Transverse colon (tissue), 4 donors: Measurements from ENCODE around the gene CRTC3. TPM values are rescaled to one million over a fixed set of nuclear protein-coding genes. Genes with fewer than 3 reads are reported as not detected.
A peak's percentile ranks its signal among the peaks of the same experiment; 100 is the strongest.
"Not testable (repeated sequence)": the region's sequence is repeated elsewhere in the genome, so short reads cannot be mapped to it uniquely, and the experiment has no call there.

Experiments used
- DNase-seq: peaks from one replicate; pipeline ENCODE4 v3.0.0-alpha.2; 2019
- H3K27ac ChIP-seq, 4 donors: fragments of 200-600 bp; sonication (generic); 2 replicates each; pipeline ENCODE4 v1.5.1; 2016 to 2018; ENCODE audit warnings: inconsistent platforms in 4 of 4
- H3K27me3 ChIP-seq: fragments of 200-600 bp; sonication (generic); 2 replicates; pipeline ENCODE4 v1.5.1; 2017; ENCODE audit warnings: inconsistent platforms
- H3K36me3 ChIP-seq, 4 donors: fragments of 200-600 bp; sonication (generic); 2 replicates each; pipeline ENCODE4 v1.5.1; 2017 to 2019; ENCODE audit warnings: inconsistent platforms in 4 of 4
- H3K4me1 ChIP-seq, 4 donors: fragments of 200-600 bp; sonication (generic); 2 replicates each; pipeline ENCODE4 v1.5.1; 2017 to 2020; ENCODE audit warnings: inconsistent platforms in 4 of 4
- H3K4me3 ChIP-seq, 4 donors: fragments of 200-600 bp; sonication (generic); 1 replicate in 1 of 4; 2 replicates in 3 of 4; pipeline versions ENCODE4 v1.5.1 to v1.6.1; 2017 to 2019; ENCODE audit warnings: inconsistent platforms in 4 of 4
- H3K9me3 ChIP-seq, 2 donors: fragments of 200-600 bp; sonication (generic); 2 replicates each; pipeline ENCODE4 v1.5.1; 2017 to 2019; ENCODE audit warnings: inconsistent platforms in 2 of 2
- CTCF ChIP-seq, 5 experiments: fragments of 200-600 bp in 3 of 5; fragments of 450-650 bp in 2 of 5; sonication (generic) in 3 of 5; IDR thresholded peaks; 1 replicate in 2 of 5; 2 replicates in 3 of 5; pipeline ENCODE4 v1.5.1; 2016 to 2017; ENCODE audit warnings: antibody characterized with exemption in 5 of 5, inconsistent platforms in 3 of 5, mild to moderate bottlenecking in 2 of 5, moderate library complexity in 1 of 5
- EP300 ChIP-seq: sonication (generic); formaldehyde crosslinking; IDR thresholded peaks from one replicate; pipeline ENCODE4 v1.6.1; 2017; ENCODE audit warnings: antibody characterized with exemption, low read depth
- POLR2A ChIP-seq: fragments of 450-650 bp; IDR thresholded peaks from one replicate; pipeline ENCODE4 v1.6.1; 2016; ENCODE audit warnings: antibody characterized with exemption, mild to moderate bottlenecking, moderate library complexity
- POLR2AphosphoS5 ChIP-seq, 3 donors: sonication (generic); formaldehyde crosslinking; IDR thresholded peaks; one replicate each; pipeline ENCODE4 v1.6.1; 2016; ENCODE audit warnings: antibody characterized with exemption in 3 of 3
- WGBS, 2 donors: methylation state at CpG; one replicate each; pipeline ENCODE4 v1.1.5; 2018; ENCODE audit warnings: low coverage in 1 of 2; 5-methylcytosine and 5-hydroxymethylcytosine counted together
- in situ Hi-C, 4 donors: fragments of 200-750 bp; cut with MboI; loops; one replicate each; pipeline versions ENCODE4 v1.15.0 to v1.15.1; 2017; ENCODE audit warnings: low sequenced_read_pairs in 3 of 4, low pct_ligation_motif_present in 1 of 4, low pct_unique_long_range_greater_than_20kb in 1 of 4
- intact Hi-C: fragments of 100-400 bp; cut with DNase I; formaldehyde crosslinking; loops from one replicate; pipeline ENCODE4 v1.15.1; 2023; ENCODE audit warnings: low total_unique reads
- total RNA-seq, 4 donors: library from RNA; depleted of rRNA; stranded (reverse); fragments of >200 nt; gene quantifications; one replicate each; pipeline ENCODE4 v1.1.0, GENCODE V29; 2016

The CRTC3 gene
- total RNA-seq, 4 donors from 2014 or later = 23.0 to 35.9 (median 24.1) TPM

GRCh38 chr15:90666135-90666909, 136.6 kb downstream of the CRTC3 start:
- peak overlapping the region in 3 of 4 donors; percentile 72 to 91 (median 73) for H3K4me3 ChIP-seq
- H3K27ac ChIP-seq = peak overlapping the region; percentile 78 to 95 (median 86)
- no peaks in the 10 kb centered on the region for H3K36me3 ChIP-seq
- in situ Hi-C loops (loop anchor here in 1 of 4 donors (25.0 kb wide), 1 partner anchor 221 kb away; the partner anchor contains the start of gene FES), intact Hi-C loops (no loop called here)
- H3K9me3 ChIP-seq = no peaks in the 10 kb centered on the region
- no peak for DNase-seq
- peaks cover 0 to 10% (median 4%) of the 10 kb centered on the region in 4 donors for H3K4me1 ChIP-seq
- WGBS, 2 donors = 88 to 89% methylated on average over 11 to 14 of the region's 14 CpGs
- no peak for TF ChIP-seq POLR2AphosphoS5 (IDR thresholded peaks at IDR 0.05)
- TF ChIP-seq CTCF (IDR thresholded peaks at IDR 0.05) = no peak
- TF ChIP-seq POLR2A = no peak
- no peak for TF ChIP-seq EP300
- H3K27me3 ChIP-seq = no peaks in the 10 kb centered on the region

- Histone ChIP-seq H3K4me1 (peaks cover 0 to 10% (median 3%) of the 10 kb centered on the region in 4 donors), H3K27me3 (no peaks in the 10 kb centered on the region), H3K9me3 (no peaks in the 10 kb centered on the region), H3K4me3 (no peak overlapping the region), H3K36me3 (no peaks in the 10 kb centered on the region), H3K27ac (no peak overlapping the region)
- no peak for TF ChIP-seq POLR2AphosphoS5 (IDR thresholded peaks at IDR 0.05)
- TF ChIP-seq POLR2A = no peak
- TF ChIP-seq CTCF (IDR thresholded peaks at IDR 0.05) = no peak
- TF ChIP-seq EP300 = no peak
- no peak for DNase-seq
- intact Hi-C loops = no loop called here
- WGBS, 2 donors = 69 to 78% methylated on average over 8 of the region's 8 CpGs
- in situ Hi-C loops = loop anchor here in 1 of 4 donors (25.0 kb wide), 1 partner anchor 220 kb away; the partner anchor contains the start of gene FES
Observed at GRCh38 chr15:90667073-90667754, 137.5 kb downstream of the CRTC3 start.

GRCh38 chr15:90667755-90668345, 138.1 kb downstream of the CRTC3 start:
- H3K4me1 ChIP-seq = peaks cover 0 to 10% (median 3%) of the 10 kb centered on the region in 4 donors
- H3K27me3 ChIP-seq, H3K36me3 ChIP-seq, intact Hi-C loops, H3K9me3 ChIP-seq, DNase-seq, H3K4me3 ChIP-seq, H3K27ac ChIP-seq: not testable (repeated sequence)
- in situ Hi-C loops = loop anchor here in 1 of 4 donors (25.0 kb wide), 1 partner anchor 219 kb away; the partner anchor contains the start of gene FES
- WGBS, 2 donors = 80 to 82% methylated on average over 2 to 7 of the region's 7 CpGs

- intact Hi-C loops, H3K36me3 ChIP-seq, H3K4me3 ChIP-seq, H3K27me3 ChIP-seq, DNase-seq, H3K9me3 ChIP-seq, H3K4me1 ChIP-seq, H3K27ac ChIP-seq: not testable (repeated sequence)
- WGBS, 2 donors = 94% methylated on average over 8 of the region's 8 CpGs; no CpG with 5 or more reads in 1 of the 2 donors
- in situ Hi-C loops = loop anchor here in 1 of 4 donors (25.0 kb wide), 1 partner anchor 217 kb away; the partner anchor contains the start of gene FES
Observed at GRCh38 chr15:90670631-90671030, 140.9 kb downstream of the CRTC3 start.

GRCh38 chr15:90671216-90671615, 141.5 kb downstream of the CRTC3 start:
- no peaks in the 10 kb centered on the region for H3K36me3 ChIP-seq
- intact Hi-C loops (no loop called here), in situ Hi-C loops (loop anchor here in 1 of 4 donors (25.0 kb wide), 1 partner anchor 216 kb away; the partner anchor contains the start of gene FES)
- no peaks in the 10 kb centered on the region for H3K9me3 ChIP-seq
- H3K4me1 ChIP-seq = no peaks in the 10 kb centered on the region
- no peaks in the 10 kb centered on the region for H3K27me3 ChIP-seq
- TF ChIP-seq CTCF (IDR thresholded peaks at IDR 0.05) (no peak), POLR2A (no peak), EP300 (no peak), POLR2AphosphoS5 (IDR thresholded peaks at IDR 0.05) (no peak)
- no peak for DNase-seq
- WGBS, 2 donors = 96 to 100% methylated on average over 1 to 4 of the region's 4 CpGs
- H3K4me3 ChIP-seq = no peak overlapping the region
- no peak overlapping the region for H3K27ac ChIP-seq

- H3K4me1 ChIP-seq, H3K27me3 ChIP-seq, H3K4me3 ChIP-seq, DNase-seq, H3K27ac ChIP-seq, intact Hi-C loops, H3K9me3 ChIP-seq, H3K36me3 ChIP-seq: not testable (repeated sequence)
- in situ Hi-C loops = loop anchor here in 1 of 4 donors (25.0 kb wide), 1 partner anchor 214 kb away; the partner anchor contains the start of gene FES
- 95% methylated on average over 10 of the region's 10 CpGs; no CpG with 5 or more reads in 1 of the 2 donors for WGBS, 2 donors
Observed at GRCh38 chr15:90673357-90673756, 143.6 kb downstream of the CRTC3 start.
